ENCODE measurements around the gene MTSS2.
"Not testable (repeated sequence)": the region's sequence is repeated elsewhere in the genome, so short reads cannot be mapped to it uniquely, and the experiment has no call there.

- TF ChIP-seq CTCF (IDR thresholded peaks at IDR 0.05; ENCODE audit: low read depth, low read length); POLR2A (IDR thresholded peaks at IDR 0.05; ENCODE audit: extremely low read depth, insufficient read length): not testable (repeated sequence)
Observed at GRCh38 chr16:70670938-70671337, 14.9 kb downstream of the MTSS2 start.
